Endometrial microvascular endothelial cells (primary cell): ENCODE measurements around the gene GRIN1. TPM values are rescaled to one million over a fixed set of nuclear protein-coding genes. Genes with fewer than 3 reads are reported as not detected.
"Not testable (repeated sequence)": the region's sequence is repeated elsewhere in the genome, so short reads cannot be mapped to it uniquely, and the experiment has no call there.

Experiments
- in situ Hi-C: cut with HindIII; loops from 2 replicates; pipeline ENCODE4 v1.10.0; 2017; ENCODE audit warnings: low sequenced_read_pairs, low pct_unique_long_range_greater_than_20kb; ENCODE audit errors: inconsistent ontology term
- total RNA-seq: library from RNA; depleted of rRNA; stranded (reverse); fragments of >200 nt; gene quantifications from one replicate; pipeline ENCODE4 v1.2.3, GENCODE V29; 2015; ENCODE audit errors: inconsistent ontology term

The GRIN1 gene
- total RNA-seq, 1 donor from 2014 or later, result not detected

DNA sequence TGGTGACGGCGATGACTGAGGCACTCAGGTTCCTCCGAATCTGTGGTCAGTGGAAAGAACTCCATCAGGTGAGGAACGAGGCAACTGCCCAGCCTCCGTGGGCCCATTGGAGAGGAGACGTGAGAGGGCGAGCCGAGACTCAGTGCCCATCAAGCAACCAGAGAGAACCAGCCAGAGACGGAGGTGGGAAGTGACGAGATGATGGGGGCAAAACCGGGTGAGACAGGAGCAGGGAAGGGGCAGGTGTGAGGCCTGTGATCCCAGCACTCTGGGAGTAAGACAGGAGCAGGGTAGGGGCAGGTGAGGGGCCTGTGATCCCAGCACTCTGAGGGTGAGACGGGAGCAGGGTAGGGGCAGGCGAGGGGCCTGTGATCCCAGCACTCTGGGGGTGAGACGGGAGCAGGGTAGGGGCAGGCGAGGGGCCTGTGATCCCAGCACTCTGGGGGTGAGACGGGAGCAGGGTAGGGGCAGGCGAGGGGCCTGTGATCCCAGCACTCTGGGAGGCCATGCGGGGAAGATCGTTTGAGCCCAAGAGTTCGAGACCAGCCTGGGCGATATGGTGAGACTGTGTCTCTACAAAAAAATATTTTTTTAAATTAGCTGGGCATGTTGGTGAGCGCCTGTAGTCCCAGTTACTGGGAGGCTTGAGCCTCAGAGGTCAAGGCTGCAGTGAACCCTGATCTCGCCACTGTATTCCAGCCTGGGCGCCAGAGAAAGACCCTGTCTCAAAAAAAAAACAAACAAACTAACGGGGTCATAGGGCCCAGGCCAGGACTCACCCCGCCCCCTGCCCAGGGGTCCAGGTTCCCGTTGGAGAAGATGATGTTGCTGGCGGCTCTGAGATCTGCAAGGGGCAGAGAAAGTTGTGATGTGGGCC, 27.8 kb upstream of the GRIN1 start:
- in situ Hi-C loops, result no loop called here

DNA sequence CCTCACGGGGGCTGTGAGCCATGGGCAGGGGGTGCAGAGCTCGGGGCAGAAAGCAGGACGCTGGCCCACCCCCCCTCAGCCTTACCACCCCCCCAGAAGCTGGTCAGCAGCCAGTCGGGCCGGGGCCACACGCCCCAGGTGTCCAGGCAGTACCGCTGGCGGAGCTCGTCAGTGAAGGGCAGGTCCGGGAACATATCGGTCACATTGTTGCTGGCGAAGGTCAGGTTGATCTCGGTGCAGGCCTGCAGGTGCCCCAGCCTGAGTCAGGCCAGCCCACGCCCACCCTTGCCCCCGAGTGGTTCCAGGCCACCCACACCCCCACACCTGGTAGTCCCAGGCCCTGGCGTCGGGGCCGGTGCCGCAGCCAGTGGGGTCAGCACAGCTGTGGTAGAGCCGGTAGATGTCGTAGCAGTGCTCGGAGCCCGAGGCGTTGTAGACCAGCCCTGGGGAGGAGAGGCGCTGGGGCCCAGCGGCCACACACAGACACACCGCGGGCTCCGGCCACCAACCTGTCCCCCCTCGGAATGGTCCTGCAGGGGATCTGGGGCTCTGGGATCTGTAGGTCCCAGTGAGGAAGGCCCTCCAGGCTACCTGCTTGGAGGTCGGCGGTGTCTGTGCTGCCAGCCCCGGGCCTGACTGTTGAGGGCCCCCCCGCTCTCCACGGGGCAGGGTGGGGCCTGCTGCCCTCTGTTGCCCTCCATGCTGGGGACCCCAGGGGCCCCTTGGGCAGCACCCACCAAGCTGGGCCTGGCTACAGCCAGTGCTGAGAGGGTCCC, 27.0 kb upstream of the GRIN1 start:
- in situ Hi-C loops, result no loop called here

- in situ Hi-C loops, result no loop called here
Measured at GRCh38 chr9:137112564-137113384, 26.2 kb upstream of the GRIN1 start.

DNA sequence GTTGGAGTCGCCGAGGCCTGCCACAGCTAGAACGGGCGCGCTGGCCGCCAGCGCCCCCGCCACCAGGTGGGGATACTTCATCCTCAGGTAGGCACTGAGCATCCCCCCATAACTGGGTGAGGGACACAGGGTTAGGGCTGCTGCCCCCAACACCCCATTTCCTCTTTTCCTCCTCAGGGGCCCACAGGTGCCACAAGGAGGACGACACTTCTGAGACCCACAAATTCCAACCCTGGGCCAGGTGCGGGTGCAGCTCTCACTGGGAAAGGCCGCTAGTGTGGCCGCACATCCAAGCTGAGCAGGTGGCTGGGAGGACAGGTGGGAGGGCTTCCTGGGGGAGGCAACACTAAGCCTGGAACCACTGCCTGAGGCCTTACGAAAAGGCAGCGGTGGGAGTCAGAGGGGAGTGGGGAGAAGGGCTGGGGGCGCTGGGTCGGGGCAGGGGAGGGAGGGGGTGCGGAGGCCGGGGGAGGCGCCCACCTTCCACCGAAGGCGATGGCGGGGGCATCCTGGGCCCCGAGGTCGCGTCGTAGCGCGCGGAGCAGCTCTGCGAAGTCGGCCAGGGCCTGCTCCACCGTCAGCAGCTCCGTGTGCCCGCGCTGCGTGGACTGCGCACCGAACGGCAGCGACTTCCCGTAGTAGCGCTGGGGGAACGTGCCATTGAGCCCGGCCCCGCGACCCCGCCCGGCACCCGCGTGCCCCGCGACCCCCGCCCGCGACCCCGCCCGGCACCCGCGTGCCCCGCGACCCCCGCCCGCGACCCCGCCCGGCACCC, 25.4 kb upstream of the GRIN1 start:
- in situ Hi-C loops, result no loop called here

DNA sequence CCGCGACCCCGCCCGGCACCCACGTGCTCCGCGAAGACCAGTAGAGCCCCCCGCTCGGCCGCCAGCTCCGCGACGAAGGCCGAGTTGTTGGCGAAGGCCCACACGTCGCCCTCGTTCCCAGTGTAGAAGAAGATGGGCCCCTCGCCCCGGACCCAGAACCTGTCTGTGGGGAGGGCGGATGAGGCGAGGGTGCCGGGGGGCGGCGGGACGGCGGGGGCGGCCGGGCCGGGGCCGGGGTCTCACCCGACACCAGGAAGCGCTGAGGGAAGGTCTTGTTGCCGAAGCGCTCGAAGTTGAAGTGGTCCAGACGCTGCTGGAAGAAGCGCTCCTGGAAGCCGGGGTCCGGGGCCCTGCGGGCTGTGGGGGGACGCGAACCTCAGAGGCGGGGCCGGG, 24.7 kb upstream of the GRIN1 start:
- in situ Hi-C loops, result no loop called here

- in situ Hi-C loops, result no loop called here
Measured at GRCh38 chr9:137114613-137115393, 24.2 kb upstream of the GRIN1 start, which contains the start of gene DPP7. TSS of gene DPP7 (minus strand) at chr9:137114733. CDS start at chr9:137114713, 20 bp downstream.

- in situ Hi-C loops, result no loop called here
Measured at GRCh38 chr9:137115394-137116026, 23.4 kb upstream of the GRIN1 start.

GRCh38 chr9:137116027-137116507, 22.9 kb upstream of the GRIN1 start:
- in situ Hi-C loops, result no loop called here

DNA sequence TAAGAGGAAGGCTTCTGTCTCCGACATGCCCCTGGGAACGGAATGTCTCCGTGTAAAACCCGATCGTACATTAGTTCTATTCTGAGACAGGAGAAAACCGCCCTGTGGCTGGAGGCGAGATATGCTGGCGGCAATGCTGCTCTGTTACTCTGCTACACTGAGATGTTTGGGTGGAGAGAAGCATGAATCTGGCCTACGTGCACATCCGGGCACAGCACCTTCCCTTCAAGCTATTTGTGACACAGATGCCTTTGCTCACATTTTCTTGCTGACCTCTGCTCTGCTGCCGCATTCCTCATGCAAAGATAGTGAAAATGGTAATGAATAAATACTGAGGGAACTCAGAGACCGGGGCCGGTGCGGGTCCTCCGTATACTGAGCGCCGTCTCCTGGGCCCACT, 22.2 kb upstream of the GRIN1 start:
- in situ Hi-C loops, result no loop called here

DNA sequence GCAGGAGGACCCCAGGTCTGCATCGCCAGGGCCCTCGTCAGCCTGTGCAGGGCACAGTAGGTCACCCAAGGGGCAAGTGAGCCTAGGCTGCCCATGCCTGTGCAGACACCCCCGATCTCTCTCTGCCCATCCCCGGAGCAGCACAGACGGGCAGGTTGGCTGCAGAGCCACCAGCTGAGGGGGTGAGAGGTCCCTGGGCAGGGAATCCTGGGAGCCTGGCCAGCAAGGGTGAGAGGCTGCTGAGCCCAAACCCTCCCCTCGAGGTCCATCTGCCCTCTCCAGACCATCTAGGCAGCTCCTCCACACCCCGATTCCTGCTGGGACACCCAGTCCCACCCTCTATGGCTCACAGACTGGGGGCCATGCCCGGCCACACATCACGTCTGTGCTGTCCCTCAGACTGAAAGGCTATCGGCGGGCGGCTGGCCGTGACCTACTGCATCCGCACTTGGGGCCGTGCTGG, 21.7 kb upstream of the GRIN1 start:
- in situ Hi-C loops, result no loop called here

- in situ Hi-C loops, result not testable (repeated sequence)
Measured at GRCh38 chr9:137118092-137118603, 20.8 kb upstream of the GRIN1 start.

DNA sequence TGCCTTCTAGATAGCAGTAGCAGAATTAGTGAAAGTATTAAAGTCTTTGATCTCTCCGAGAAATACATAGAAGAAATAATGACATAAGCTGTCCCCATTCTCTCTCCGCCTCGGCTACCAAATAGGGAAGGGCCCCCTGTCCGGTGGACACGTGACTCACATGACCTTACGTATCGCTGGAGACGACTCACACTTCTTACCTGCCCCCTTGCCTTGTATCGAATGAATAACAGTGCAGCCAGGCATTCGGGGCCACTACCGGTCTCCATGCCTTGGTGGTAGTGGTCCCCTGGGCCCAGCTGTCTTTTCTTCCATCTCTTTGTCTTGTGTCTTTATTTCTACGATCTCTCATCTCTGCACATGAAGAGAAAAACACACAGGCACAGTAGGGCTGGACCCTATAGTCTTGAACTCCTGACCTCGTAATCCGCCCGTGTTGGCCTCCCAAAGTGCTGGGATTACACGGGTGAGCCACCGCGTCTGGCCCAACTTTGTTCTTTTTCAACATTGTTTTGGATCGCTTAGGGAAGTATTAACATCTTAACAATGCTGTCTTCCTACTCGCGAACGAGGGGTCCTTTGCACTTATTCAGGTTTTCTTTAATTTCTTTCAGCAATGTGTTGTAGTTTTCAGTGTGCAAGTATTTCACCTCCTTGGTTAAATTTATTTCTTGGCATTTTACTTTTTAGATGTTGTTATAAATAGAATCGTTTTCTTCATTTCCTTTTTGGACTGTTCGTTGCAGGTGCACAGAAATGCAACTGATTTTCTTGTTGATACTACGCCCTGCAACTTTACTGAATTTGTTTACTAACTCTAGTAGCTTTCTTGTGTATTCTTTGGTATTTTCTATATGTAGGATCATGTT, 16.8 kb upstream of the GRIN1 start:
- in situ Hi-C loops, result not testable (repeated sequence)

DNA sequence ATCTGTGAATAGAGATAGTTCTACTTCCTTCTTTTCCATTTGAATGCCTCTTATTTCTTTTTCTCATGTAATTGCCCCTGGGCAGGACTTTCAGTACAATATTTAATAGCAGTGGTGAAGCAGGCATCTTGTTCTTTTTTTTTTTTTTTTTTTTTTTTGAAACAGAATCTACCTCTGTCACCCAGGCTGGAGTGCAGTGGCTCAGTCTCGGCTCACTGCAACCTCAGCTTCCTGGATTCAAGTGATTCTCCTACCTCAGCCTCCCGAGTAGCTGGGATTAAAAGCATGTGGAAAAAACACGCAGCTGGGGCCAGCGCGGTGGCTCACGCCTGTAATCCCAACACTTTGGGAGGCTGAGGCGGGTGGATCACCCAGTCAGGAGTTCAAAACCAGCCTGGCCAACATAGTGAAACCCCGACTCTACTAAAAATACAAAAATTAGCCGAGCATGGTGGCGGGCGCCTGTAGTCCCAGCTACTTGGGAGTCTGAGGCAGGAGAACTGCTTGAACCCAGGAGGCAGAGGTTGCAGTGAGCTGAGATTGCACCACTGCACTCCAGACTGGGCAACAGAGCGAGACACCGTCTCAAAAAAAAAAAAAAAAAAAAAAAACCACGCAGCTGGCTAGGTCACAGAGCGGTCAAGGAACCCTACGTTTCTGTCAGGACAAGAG, 16.0 kb upstream of the GRIN1 start:
- in situ Hi-C loops, result not testable (repeated sequence)

GRCh38 chr9:137123468-137123837, 15.5 kb upstream of the GRIN1 start:
- in situ Hi-C loops, result no loop called here

DNA sequence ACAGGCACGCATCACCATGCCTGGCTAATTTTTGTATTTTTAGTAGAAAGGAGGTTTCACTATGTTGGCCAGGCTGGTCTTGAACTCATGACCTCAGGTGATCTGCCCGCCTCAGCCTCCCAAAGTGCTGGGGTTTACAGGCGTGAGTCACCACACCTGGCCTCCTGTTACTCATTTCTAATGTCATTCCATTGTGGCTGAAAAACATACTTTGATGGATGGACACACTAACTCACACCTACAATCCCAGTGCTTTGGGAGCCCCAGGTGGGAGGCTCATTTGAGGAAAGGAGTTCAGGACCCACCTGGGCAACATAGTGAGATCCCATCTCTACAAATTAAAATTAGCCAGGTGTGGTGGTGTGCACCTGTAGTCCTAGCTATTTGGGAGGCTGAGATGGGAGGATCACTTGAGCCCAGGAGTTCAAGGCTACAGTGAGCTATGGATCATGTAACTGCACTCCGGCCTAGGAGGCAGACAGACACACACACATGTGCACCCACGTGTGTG, 14.9 kb upstream of the GRIN1 start:
- in situ Hi-C loops, result not testable (repeated sequence)
